Adrenal gland (tissue), 12 donors: ENCODE results near the gene GSTM4. TPM values are rescaled to one million over a fixed set of nuclear protein-coding genes. Genes with fewer than 3 reads are reported as not detected.

Source experiments
- DNase-seq, 7 donors: peaks; one replicate each; pipeline ENCODE4 v3.0.0-alpha.2; 2019 to 2020
- H3K27ac ChIP-seq, 5 donors: fragments of 200-600 bp; sonication (generic) in 4 of 5; 1 replicate in 3 of 5; 2 replicates in 2 of 5; pipeline versions ENCODE4 v1.5.1 to v1.8.0; 2016 to 2020; ENCODE audit warnings: mild to moderate bottlenecking in 1 of 5
- H3K27me3 ChIP-seq: fragments of 200-600 bp; 2 replicates; pipeline ENCODE4 v1.8.0; 2021
- H3K36me3 ChIP-seq, 2 donors: fragments of 200-600 bp; replicated peaks in 1 of 2; 1 replicate in 1 of 2; 2 replicates in 1 of 2; pipeline versions ENCODE4 v1.5.1 to v1.8.0; 2018 to 2022
- H3K4me1 ChIP-seq, 2 donors: fragments of 200-600 bp; replicated peaks in 1 of 2; 1 replicate in 1 of 2; 2 replicates in 1 of 2; pipeline versions ENCODE4 v1.5.1 to v1.8.0; 2018 to 2021
- H3K4me3 ChIP-seq, 4 donors: fragments of 200-600 bp; sonication (generic) in 3 of 4; one replicate each; pipeline ENCODE4 v1.5.1; 2016 to 2018
- H3K9me3 ChIP-seq, 3 donors: fragments of 200-600 bp; sonication (generic) in 1 of 3; replicated peaks in 1 of 3; 1 replicate in 2 of 3; 2 replicates in 1 of 3; pipeline versions ENCODE4 v1.5.1 to v1.8.0; 2016 to 2021
- CTCF ChIP-seq, 6 experiments: fragments of 450-650 bp in 4 of 6; fragments of 200-600 bp in 2 of 6; sonication (generic) in 1 of 6; IDR thresholded peaks; 1 replicate in 5 of 6; 2 replicates in 1 of 6; pipeline versions ENCODE4 v1.5.1 to v1.8.0; 2016 to 2021; ENCODE audit warnings: antibody characterized with exemption in 6 of 6, mild to moderate bottlenecking in 2 of 6, moderate library complexity in 1 of 6
- POLR2A ChIP-seq, 2 donors: fragments of 450-650 bp; IDR thresholded peaks; one replicate each; pipeline ENCODE4 v1.6.1; 2017; ENCODE audit warnings: antibody characterized with exemption in 2 of 2, mild to moderate bottlenecking in 2 of 2, moderate library complexity in 1 of 2
- WGBS, 4 donors: extraction: QIAGEN DNeasy Blood & Tissue Kit in 2 of 4; methylation state at CpG; one replicate each; pipeline versions ENCODE4 v1.1.5 to v1.1.7; 2013 to 2017; 5-methylcytosine and 5-hydroxymethylcytosine counted together
- intact Hi-C, 2 donors: fragments of 100-400 bp; cut with DNase I; formaldehyde crosslinking; loops; one replicate each; pipeline versions ENCODE4 v1.14.1 to v1.15.0; 2022 to 2023
- polyA plus RNA-seq, 3 donors: library from polyadenylated mRNA; stranded (reverse); fragments of 200-250 nt in 2 of 3; fragments of 350-450 nt in 1 of 3; fragmentation: Illumina TruSeq in 1 of 3; extraction: RNeasy Lipid Tissue Mini Kit (QIAGEN cat#74804) in 1 of 3; gene quantifications; one replicate each; pipeline ENCODE4 v1.2.3, GENCODE V29; 2013 to 2014
- total RNA-seq, 9 donors: library from RNA; depleted of rRNA in 4 of 9; stranded (reverse); fragments of >200 nt in 4 of 9; fragments of 120-200 nt in 1 of 9; fragmentation: NEBNext Ultra II Directional in 1 of 9; extraction: Animal tissue kit (Norgen Biotek cat#: 25700) in 1 of 9; gene quantifications; one replicate each; pipeline versions ENCODE4 v1.1.0 to v1.2.4, GENCODE V29; 2013 to 2023
- donor health status: healthy with polysubstance abuse.
- donor health status: Bipolar disorder and iron deficiency.
- donor health status: DM: yes; HTN: yes; CAD: no.
- donor health status: DM: no; HTN: no; CAD: no.
- donor health status: DM: no; HTN: no; CAD: no.
- donor health status: DM: yes; HTN: yes; CAD: no.

The GSTM4 gene
- total and polyA plus RNA-seq, 12 donors: 17.3 to 71.0 (median 32.5) TPM

DNA sequence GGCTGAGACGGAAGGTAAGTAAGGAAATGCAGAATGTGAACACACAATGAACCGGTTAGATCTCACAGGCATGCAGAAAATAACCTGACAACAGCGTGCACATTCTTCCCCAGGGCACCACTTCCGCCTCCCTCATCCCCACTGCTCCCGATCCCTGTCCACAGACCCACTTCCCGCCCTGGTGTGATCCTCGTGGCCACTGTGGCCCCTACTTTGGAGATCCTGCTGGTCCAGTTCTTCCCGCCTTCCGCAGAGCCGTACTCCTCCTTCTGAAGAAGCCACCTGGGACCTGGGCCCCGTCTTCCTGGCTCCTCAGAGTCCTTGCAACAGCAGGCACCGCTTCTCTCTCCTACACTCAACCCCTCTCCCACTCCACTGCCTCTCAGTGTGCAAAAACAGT is 1.4 kb upstream of the GSTM4 start:
- Histone ChIP-seq H3K27me3 (no peaks in the 10 kb centered on the region), H3K4me3 (no peak overlapping the region), H3K4me1 (peaks cover 7 to 16% of the 10 kb centered on the region in 2 donors), H3K27ac (no peak overlapping the region), H3K9me3 (no peaks in the 10 kb centered on the region), H3K36me3 (peaks cover 0 to 13% of the 10 kb centered on the region in 2 donors)
- WGBS, 4 donors: 91 to 95% (median 93%) methylated on average over 12 of the region's 12 CpGs
- no peak for TF ChIP-seq POLR2A (IDR thresholded peaks at IDR 0.05)
- no peak for TF ChIP-seq CTCF (IDR thresholded peaks at IDR 0.05)
- peak in 1 of 7 donors; percentile 49 for DNase-seq
- intact Hi-C loops: loop anchor here in 1 of 2 donors (10.0 kb wide), 1 partner anchor 330 kb away; the partner anchor contains the start of gene AHCYL1

- H3K36me3 ChIP-seq: peaks cover 0 to 23% of the 10 kb centered on the region in 2 donors
- no peaks in the 10 kb centered on the region for H3K9me3 ChIP-seq
- peak in 1 of 7 donors; percentile 48 for DNase-seq
- H3K4me1 ChIP-seq: peaks cover 7 to 11% of the 10 kb centered on the region in 2 donors
- no peak overlapping the region for H3K27ac ChIP-seq
- intact Hi-C loops: loop anchor here in 1 of 2 donors (10.0 kb wide), 1 partner anchor 327 kb away; the partner anchor contains the start of gene AHCYL1
- no peak overlapping the region for H3K4me3 ChIP-seq
- WGBS, 4 donors: 93 to 100% (median 97%) methylated on average over 2 to 4 of the region's 4 CpGs
- no peaks in the 10 kb centered on the region for H3K27me3 ChIP-seq
- no peak for TF ChIP-seq CTCF (IDR thresholded peaks at IDR 0.05)
- no peak for TF ChIP-seq POLR2A (IDR thresholded peaks at IDR 0.05)
Measured at GRCh38 chr1:109657395-109657794, 1.5 kb downstream of the GSTM4 start.

GRCh38 chr1:109657970-109658369 is 2.1 kb downstream of the GSTM4 start:
- intact Hi-C loops: loop anchor here in 1 of 2 donors (10.0 kb wide), 1 partner anchor 327 kb away; the partner anchor contains the start of gene AHCYL1
- 76 to 83% (median 81%) methylated on average over 7 of the region's 7 CpGs for WGBS, 4 donors
- H3K27me3 ChIP-seq: no peaks in the 10 kb centered on the region
- no peak overlapping the region for H3K4me3 ChIP-seq
- peaks cover 0 to 23% of the 10 kb centered on the region in 2 donors for H3K36me3 ChIP-seq
- no peak for DNase-seq
- H3K27ac ChIP-seq: no peak overlapping the region
- H3K4me1 ChIP-seq: peaks cover 7 to 11% of the 10 kb centered on the region in 2 donors
- no peaks in the 10 kb centered on the region for H3K9me3 ChIP-seq
- no peak for TF ChIP-seq POLR2A (IDR thresholded peaks at IDR 0.05)
- no peak for TF ChIP-seq CTCF (IDR thresholded peaks at IDR 0.05)

GRCh38 chr1:109658533-109659042 is 2.7 kb downstream of the GSTM4 start:
- no peak overlapping the region for H3K27ac ChIP-seq
- no peak for DNase-seq
- no peak overlapping the region for H3K4me3 ChIP-seq
- intact Hi-C loops: loop anchor here in 1 of 2 donors (10.0 kb wide), 1 partner anchor 326 kb away; the partner anchor contains the start of gene AHCYL1
- peaks cover 0 to 23% of the 10 kb centered on the region in 2 donors for H3K36me3 ChIP-seq
- H3K27me3 ChIP-seq: no peaks in the 10 kb centered on the region
- 43 to 55% (median 47%) methylated on average over 3 of the region's 3 CpGs for WGBS, 4 donors
- H3K9me3 ChIP-seq: no peaks in the 10 kb centered on the region
- TF ChIP-seq POLR2A (IDR thresholded peaks at IDR 0.05) (no peak), CTCF (IDR thresholded peaks at IDR 0.05) (no peak)
- peaks cover 7 to 11% of the 10 kb centered on the region in 2 donors for H3K4me1 ChIP-seq
